Measurements from ENCODE around the gene ANKS6. TPM values are rescaled to one million over a fixed set of nuclear protein-coding genes. Genes with fewer than 3 reads are reported as not detected.

The ANKS6 gene
- total and polyA plus RNA-seq, 2 of the 4 experiments (the other 2 are of a cell fraction) = 9.0 to 23.6 TPM

- Histone ChIP-seq H3K4me2 (ENCODE audit: low read depth, low read length) (no peak overlapping the region), H3K56ac (ENCODE audit: extremely low read depth, insufficient read depth, low read length) (no peak overlapping the region), H2BK20ac (ENCODE audit: low read depth, low read length) (no peak overlapping the region), H2BK120ac (ENCODE audit: low read depth, low read length) (no peak overlapping the region), H3K4me3 (ENCODE audit: insufficient read depth, low read depth, low read length) (no peak overlapping the region), H3K9me3 (ENCODE audit: control insufficient read depth, insufficient read depth, low read length) (no peaks in the 10 kb centered on the region), H3K23ac (ENCODE audit: low read depth, low read length) (no peak overlapping the region), H3K27me3 (ENCODE audit: control insufficient read depth, insufficient read depth, low read length) (no peaks in the 10 kb centered on the region), H2BK15ac (ENCODE audit: low read depth, low read length) (no peak overlapping the region), H3K9me1 (ENCODE audit: insufficient read depth, low read length) (peaks cover 27% of the 10 kb centered on the region), H3K27ac (ENCODE audit: insufficient read depth, low read length) (no peak overlapping the region), H2AK9ac (replicated peaks; ENCODE audit: low read depth, low read length, poor library complexity) (no peak overlapping the region), H2AK5ac (ENCODE audit: low read depth, low read length) (no peak overlapping the region), H3K36me3 (ENCODE audit: control insufficient read depth, insufficient read depth, low read length) (peaks cover 22% of the 10 kb centered on the region), H4K8ac (ENCODE audit: low read depth in 2 of 2, low read length in 2 of 2) (no peak overlapping the region), H3K4me1 (ENCODE audit: control insufficient read depth, insufficient read depth, low read length) (peaks cover 12% of the 10 kb centered on the region), H3K14ac (replicated peaks; ENCODE audit: low read depth, low read length) (no peak overlapping the region), H3K18ac (ENCODE audit: low read depth, low read length) (no peak overlapping the region), H3K9ac (ENCODE audit: low read depth, low read length) (no peak overlapping the region), H2AFZ (replicated peaks; ENCODE audit: low read length, poor library complexity) (no peak overlapping the region), H4K5ac (ENCODE audit: low read depth, low read length) (no peak overlapping the region), H4K91ac (ENCODE audit: insufficient read depth, low read depth, low read length) (no peak overlapping the region), H3K79me1 (ENCODE audit: low read depth in 1 of 2, low read length in 2 of 2) (peaks cover 4 to 9% of the 10 kb centered on the region in 2 experiments; a peak in 2 of 4 replicates), H3K4ac (ENCODE audit: low read depth, low read length) (no peak overlapping the region), H4K20me1 (ENCODE audit: insufficient read depth, low read length) (no peaks in the 10 kb centered on the region), H2BK5ac (ENCODE audit: low read depth, low read length, poor library complexity, severe bottlenecking) (no peak overlapping the region)
- ChIA-PET CTCF (no interaction called here), POLR2A (ENCODE audit: unreplicated experiment) (no interaction called here)
- no peak for TF ChIP-seq MXI1 (IDR thresholded peaks at IDR 0.05; ENCODE audit: borderline replicate concordance, low read depth, low read length)
- intact Hi-C loops (cut with micrococcal nuclease) (no loop called here), in situ Hi-C loops (cut with MboI; ENCODE audit: low sequenced_read_pairs) (no loop called here), dilution Hi-C loops (cut with HindIII; ENCODE audit: low sequenced_read_pairs, unreplicated experiment) (no loop called here)
- WGBS, 2 experiments (ENCODE audit: extremely low coverage in 2 of 2, insufficient read length in 1 of 2) = 83% methylated on average over 1 of the region's 7 CpGs; no CpG with 5 or more reads in 1 of the 2 experiments
- no peak for ATAC-seq (ENCODE audit: low read depth)
- BruUV-seq (replicated peaks) = no TSS peak
- DNase-seq = no peak
Measured at GRCh38 chr9:98745470-98745869, 50.9 kb downstream of the ANKS6 start.

Measured in IMR-90 (cell line).